HCT116 (cell line): ENCODE results near the gene CTLA4.
A peak's percentile ranks its signal among the peaks of the same experiment; 100 is the strongest.

Experiments used
- ATF3 ChIP-seq: IDR thresholded peaks from 2 replicates; pipeline ENCODE4 v1.6.1; 2012
- EZH2 ChIP-seq: fragments of 200-600 bp; sonication (generic); IDR thresholded peaks from 2 replicates; pipeline ENCODE4 v1.6.1; 2017; ENCODE audit warnings: antibody characterized with exemption, mixed run types
- JUND ChIP-seq: IDR thresholded peaks from 2 replicates; pipeline ENCODE4 v1.6.1; 2012
- POLR2A ChIP-seq: IDR thresholded peaks from 2 replicates; pipeline ENCODE4 v1.7.0; 2011; ENCODE audit warnings: borderline replicate concordance; ENCODE audit not compliant: insufficient read depth, insufficient read length; ENCODE audit errors: extremely low read depth
- POLR2AphosphoS5 ChIP-seq: IDR thresholded peaks from 2 replicates; pipeline ENCODE4 v1.6.1; 2011; ENCODE audit warnings: mild to moderate bottlenecking, low read depth, low read length, moderate library complexity
- RAD21 ChIP-seq: IDR thresholded peaks from 2 replicates; pipeline ENCODE4 v1.6.1; 2012; ENCODE audit warnings: low read depth, mild to moderate bottlenecking
- SRF ChIP-seq: IDR thresholded peaks from 2 replicates; pipeline ENCODE4 v1.6.1; 2012; ENCODE audit warnings: low read depth
- YY1 ChIP-seq: IDR thresholded peaks from 2 replicates; pipeline ENCODE4 v1.6.1; 2011; ENCODE audit warnings: low read length, low read depth, moderate library complexity, mild to moderate bottlenecking; ENCODE audit not compliant: insufficient replicate concordance; ENCODE audit errors: extremely low read depth
- ZNF274 ChIP-seq: fragments of 200-500 bp; sonication (Bioruptor generic); IDR thresholded peaks from 2 replicates; pipeline ENCODE4 v1.6.1; 2014; ENCODE audit warnings: mild to moderate bottlenecking, low read depth, low read length, inconsistent platforms
- TF ChIP-seq, protein P1 (sequence below), 3 experiments: fragments of 200-600 bp in 1 of 3; sonication (generic) in 1 of 3; IDR thresholded peaks in 2 of 3; conservative IDR thresholded peaks in 1 of 3; 2 replicates each; pipeline ENCODE4 v1.5.1; 2012 to 2017; ENCODE audit warnings: low read depth in 2 of 3, low read length in 2 of 3, antibody characterized with exemption in 1 of 3, borderline replicate concordance in 1 of 3, control low read depth in 1 of 3, mild to moderate bottlenecking in 1 of 3, mixed read lengths in 1 of 3, mixed run types in 1 of 3, moderate library complexity in 1 of 3; ENCODE audit not compliant: insufficient read depth in 1 of 3

GRCh38 chr2:203909261-203909967, 41.8 kb downstream of the CTLA4 start:
- TF ChIP-seq, protein P1, sequence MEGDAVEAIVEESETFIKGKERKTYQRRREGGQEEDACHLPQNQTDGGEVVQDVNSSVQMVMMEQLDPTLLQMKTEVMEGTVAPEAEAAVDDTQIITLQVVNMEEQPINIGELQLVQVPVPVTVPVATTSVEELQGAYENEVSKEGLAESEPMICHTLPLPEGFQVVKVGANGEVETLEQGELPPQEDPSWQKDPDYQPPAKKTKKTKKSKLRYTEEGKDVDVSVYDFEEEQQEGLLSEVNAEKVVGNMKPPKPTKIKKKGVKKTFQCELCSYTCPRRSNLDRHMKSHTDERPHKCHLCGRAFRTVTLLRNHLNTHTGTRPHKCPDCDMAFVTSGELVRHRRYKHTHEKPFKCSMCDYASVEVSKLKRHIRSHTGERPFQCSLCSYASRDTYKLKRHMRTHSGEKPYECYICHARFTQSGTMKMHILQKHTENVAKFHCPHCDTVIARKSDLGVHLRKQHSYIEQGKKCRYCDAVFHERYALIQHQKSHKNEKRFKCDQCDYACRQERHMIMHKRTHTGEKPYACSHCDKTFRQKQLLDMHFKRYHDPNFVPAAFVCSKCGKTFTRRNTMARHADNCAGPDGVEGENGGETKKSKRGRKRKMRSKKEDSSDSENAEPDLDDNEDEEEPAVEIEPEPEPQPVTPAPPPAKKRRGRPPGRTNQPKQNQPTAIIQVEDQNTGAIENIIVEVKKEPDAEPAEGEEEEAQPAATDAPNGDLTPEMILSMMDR (IDR thresholded peaks at IDR 0.05 in 2 of 3, conservative IDR thresholded peaks at IDR 0.05 in 1 of 3; ENCODE audit: borderline replicate concordance in 1 of 3, insufficient read depth in 1 of 3, low read depth in 2 of 3, low read length in 2 of 3), result peak; percentile 46 to 74 (median 65); a peak in 5 of 6 replicates
- no peak for TF ChIP-seq JUND
- no peak for TF ChIP-seq EZH2
- TF ChIP-seq RAD21, result peak; percentile 73
- no peak for TF ChIP-seq YY1
- no peak for TF ChIP-seq POLR2AphosphoS5
- TF ChIP-seq ATF3, result no peak
- no peak for TF ChIP-seq ZNF274
- no peak for TF ChIP-seq POLR2A
- TF ChIP-seq SRF, result no peak
